ENCODE results near the gene TIPRL.

Gene TIPRL

DNA sequence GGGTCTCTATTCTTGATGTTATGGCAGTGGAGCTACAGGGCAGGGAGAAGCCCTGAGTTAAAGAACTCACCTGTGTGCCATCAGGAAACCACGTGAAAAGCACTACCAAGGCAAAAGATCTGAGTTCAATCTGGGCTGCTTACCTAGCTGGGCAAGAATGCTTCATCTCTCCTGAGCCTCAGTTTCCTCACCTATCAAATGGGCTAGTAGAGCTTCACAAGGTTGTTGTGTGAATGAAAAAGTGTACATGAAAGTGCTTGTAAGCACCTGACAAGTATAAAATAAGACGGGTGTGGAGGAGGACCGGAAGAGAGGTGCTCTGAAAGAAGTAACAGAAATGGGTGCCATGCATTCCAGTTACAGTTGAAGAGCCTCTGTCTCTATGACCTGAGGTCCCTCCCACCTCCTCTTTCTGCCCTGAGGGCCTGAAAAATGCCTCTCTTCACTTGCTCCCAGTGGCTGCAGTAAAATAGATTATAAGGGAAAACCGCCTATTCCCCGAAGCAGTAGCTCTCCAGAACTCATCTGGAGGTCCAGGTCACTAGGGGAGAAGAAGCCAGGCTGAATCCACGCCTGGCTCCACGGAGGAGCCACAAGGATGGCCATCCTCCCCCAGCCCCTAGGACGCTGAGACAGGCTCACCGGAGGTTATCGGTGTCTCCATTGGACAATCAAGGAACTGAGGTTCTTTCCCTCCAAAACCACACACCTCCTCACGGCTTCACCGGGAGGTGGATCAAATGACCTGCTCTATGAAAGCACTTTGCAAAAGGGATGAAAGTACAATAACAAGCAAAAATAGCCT lies 43.4 kb upstream of the TIPRL start:
- Histone ChIP-seq H2BK120ac (ENCODE audit: insufficient read depth, low read length, poor library complexity) (no peak overlapping the region), H4K91ac (ENCODE audit: low read depth, low read length) (no peak overlapping the region), H3K79me1 (ENCODE audit: low read length) (peaks cover 13% of the 10 kb centered on the region), H3K4ac (ENCODE audit: low read depth, low read length) (no peak overlapping the region), H3K4me3 (ENCODE audit: low read depth, low read length) (no peak overlapping the region), H3K79me2 (ENCODE audit: control insufficient read depth, insufficient read depth, low read length, poor library complexity) (peaks cover 4% of the 10 kb centered on the region), H3K4me2 (ENCODE audit: low read length) (peak overlapping the region; percentile 87), H3K4me1 (ENCODE audit: control insufficient read depth in 1 of 2, insufficient read depth in 2 of 2, low read length in 2 of 2) (peaks cover 0 to 7% of the 10 kb centered on the region in 2 experiments), H3K9ac (ENCODE audit: low read length) (no peak overlapping the region), H3K27ac (ENCODE audit: low read depth, low read length) (no peak overlapping the region), H2BK12ac (ENCODE audit: low read length) (no peak overlapping the region), H4K8ac (ENCODE audit: low read depth, low read length) (no peak overlapping the region), H2BK5ac (ENCODE audit: low read depth, low read length, poor library complexity) (no peak overlapping the region), H4K12ac (ENCODE audit: low read depth, low read length) (no peak overlapping the region), H3K36me3 (ENCODE audit: control insufficient read depth in 1 of 2, insufficient read depth in 2 of 2, low read length in 2 of 2) (no peaks in the 10 kb centered on the region), H3K9me3 (ENCODE audit: insufficient read depth, low read depth, low read length) (peaks cover 2% of the 10 kb centered on the region), H2AK5ac (ENCODE audit: low read length) (no peak overlapping the region), H3K27me3 (ENCODE audit: insufficient read depth, low read length) (no peaks in the 10 kb centered on the region), H2AFZ (ENCODE audit: insufficient read depth, low read length, poor library complexity) (no peak overlapping the region), H3K14ac (ENCODE audit: low read length) (no peak overlapping the region), H3K18ac (ENCODE audit: low read length) (no peak overlapping the region), H3K23ac (ENCODE audit: low read length) (no peak overlapping the region)
- peak in 1 of 2 donors; percentile 2 for DNase-seq
- WGBS (ENCODE audit: extremely low coverage, insufficient coverage, insufficient read length), result no CpG with 5 or more reads among the region's 12 CpGs

DNA sequence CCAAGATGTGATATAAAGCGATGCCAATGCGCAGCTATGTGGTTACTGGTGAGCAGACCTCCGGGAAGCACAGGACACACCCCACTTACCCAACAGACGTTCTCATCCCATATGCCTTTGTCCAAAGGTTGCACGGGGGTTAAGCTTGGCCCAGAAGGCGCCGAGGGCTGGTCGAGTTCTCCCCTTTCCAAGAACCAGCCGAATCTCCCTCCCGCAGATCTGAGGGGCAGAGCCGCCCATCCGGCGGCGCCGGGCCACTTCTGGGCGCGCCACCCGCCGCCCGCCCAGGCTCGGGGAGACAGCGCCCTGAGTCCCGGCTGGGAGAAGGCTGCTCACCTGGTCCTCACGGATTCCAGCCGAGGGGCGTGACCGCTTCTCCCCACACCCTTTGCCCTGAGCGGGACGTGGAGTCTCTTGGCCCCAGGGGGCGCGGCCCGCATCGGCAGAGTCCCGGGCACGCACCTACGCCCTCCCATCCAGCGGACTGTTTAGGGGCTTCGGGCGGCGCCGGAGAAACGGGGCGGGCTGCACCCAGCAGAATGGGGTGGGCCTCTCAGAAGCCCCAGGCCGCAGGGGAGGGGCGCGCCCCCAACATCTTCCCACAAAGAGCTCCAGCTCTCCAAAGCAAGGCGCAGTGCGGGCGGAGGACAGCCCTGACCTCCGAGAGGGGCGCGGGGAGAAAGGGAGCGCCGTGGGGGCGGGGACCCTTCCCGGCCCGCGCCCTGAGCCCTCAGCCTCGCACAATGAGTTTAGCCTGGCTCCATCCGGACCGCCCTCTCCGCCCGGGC lies 42.6 kb upstream of the TIPRL start:
- Histone ChIP-seq H3K27ac (ENCODE audit: low read depth, low read length) (no peak overlapping the region), H4K91ac (ENCODE audit: low read depth, low read length) (peak overlapping the region; percentile 45), H3K79me1 (ENCODE audit: low read length) (peaks cover 13% of the 10 kb centered on the region), H3K4me1 (ENCODE audit: control insufficient read depth in 1 of 2, insufficient read depth in 2 of 2, low read length in 2 of 2) (peaks cover 0 to 7% of the 10 kb centered on the region in 2 experiments), H3K18ac (ENCODE audit: low read length) (peak overlapping the region; percentile 18), H4K12ac (ENCODE audit: low read depth, low read length) (peak overlapping the region; percentile 2), H3K4me3 (ENCODE audit: low read depth, low read length) (peak overlapping the region; percentile 82), H2BK12ac (ENCODE audit: low read length) (no peak overlapping the region), H2BK120ac (ENCODE audit: insufficient read depth, low read length, poor library complexity) (no peak overlapping the region), H3K9me3 (ENCODE audit: insufficient read depth, low read depth, low read length) (peaks cover 2% of the 10 kb centered on the region), H3K4ac (ENCODE audit: low read depth, low read length) (peak overlapping the region; percentile 19), H3K9ac (ENCODE audit: low read length) (peak overlapping the region; percentile 24), H2AK5ac (ENCODE audit: low read length) (no peak overlapping the region), H3K27me3 (ENCODE audit: insufficient read depth, low read length) (no peaks in the 10 kb centered on the region), H3K79me2 (ENCODE audit: control insufficient read depth, insufficient read depth, low read length, poor library complexity) (peaks cover 4% of the 10 kb centered on the region), H3K23ac (ENCODE audit: low read length) (no peak overlapping the region), H2AFZ (ENCODE audit: insufficient read depth, low read length, poor library complexity) (peak overlapping the region; percentile 68), H3K14ac (ENCODE audit: low read length) (peak overlapping the region; percentile 79), H3K36me3 (ENCODE audit: control insufficient read depth in 1 of 2, insufficient read depth in 2 of 2, low read length in 2 of 2) (no peaks in the 10 kb centered on the region), H3K4me2 (ENCODE audit: low read length) (peak overlapping the region; percentile 87), H2BK5ac (ENCODE audit: low read depth, low read length, poor library complexity) (no peak overlapping the region), H4K8ac (ENCODE audit: low read depth, low read length) (peak overlapping the region; percentile 59)
- DNase-seq, result peak in 1 of 2 donors; percentile 34
- no CpG with 5 or more reads among the region's 63 CpGs for WGBS (ENCODE audit: extremely low coverage, insufficient coverage, insufficient read length)

DNA sequence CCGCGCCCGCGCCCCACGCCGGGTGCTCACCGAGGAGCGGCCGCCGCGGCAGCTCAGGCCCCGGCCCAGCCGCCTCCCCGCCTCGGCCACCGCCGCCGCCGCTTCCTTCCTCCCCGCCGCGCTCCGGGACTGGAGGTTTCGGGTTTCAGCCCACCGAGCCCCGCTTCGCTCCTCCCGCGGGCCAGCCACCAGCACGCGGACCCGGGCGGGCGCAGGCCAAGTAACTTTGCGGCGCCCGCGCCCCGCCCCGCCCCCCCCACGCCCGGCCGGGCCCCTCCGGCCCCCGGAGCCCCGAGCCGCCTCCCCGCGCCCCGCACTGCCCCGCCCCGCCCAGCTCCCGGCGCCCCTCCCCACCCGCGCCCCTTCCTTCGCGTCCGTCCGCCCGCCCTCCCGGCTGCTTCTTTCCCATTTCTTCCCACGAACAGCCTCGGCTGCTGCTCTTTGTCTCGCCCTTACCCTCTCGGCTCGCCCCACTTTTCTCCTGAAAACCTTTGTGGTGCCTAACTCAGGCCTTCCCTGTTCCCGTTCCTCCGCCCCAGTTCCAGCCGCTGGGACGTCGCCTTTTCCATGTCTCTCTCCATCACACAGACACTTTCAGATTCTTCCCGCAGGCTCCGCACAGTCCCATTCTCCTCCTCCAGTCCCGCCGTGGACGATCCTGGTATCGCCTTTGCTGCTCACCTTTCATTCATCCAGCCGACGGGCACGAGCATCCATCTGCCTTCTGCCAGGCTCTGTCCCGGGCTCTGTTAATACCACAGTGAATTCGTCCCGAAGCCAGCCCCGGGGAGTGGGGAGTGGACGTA lies 41.9 kb upstream of the TIPRL start, which contains the start of gene GPR161:
Gene GPR161, minus strand, starts transcription at position 222 of the 806 bp plus-strand sequence. CDS start 32,080 bp downstream, outside the sequence.
- DNase-seq, result peak in 1 of 2 donors; percentile 46
- H2BK120ac ChIP-seq (ENCODE audit: insufficient read depth, low read length, poor library complexity), result no peak within 1 kb of the TSS
- peak within 1 kb of the TSS; percentile 91 for H2AFZ ChIP-seq (ENCODE audit: insufficient read depth, low read length, poor library complexity)
- no peaks in the 10 kb centered on the region for H3K36me3 ChIP-seq (ENCODE audit: control insufficient read depth in 1 of 2, insufficient read depth in 2 of 2, low read length in 2 of 2)
- no peaks in the 10 kb centered on the region for H3K27me3 ChIP-seq (ENCODE audit: insufficient read depth, low read length)
- H3K79me2 ChIP-seq (ENCODE audit: control insufficient read depth, insufficient read depth, low read length, poor library complexity), result peaks cover 4% of the 10 kb centered on the region
- peaks cover 13% of the 10 kb centered on the region for H3K79me1 ChIP-seq (ENCODE audit: low read length)
- H3K14ac ChIP-seq (ENCODE audit: low read length), result peak within 1 kb of the TSS; percentile 79
- H4K8ac ChIP-seq (ENCODE audit: low read depth, low read length), result peak within 1 kb of the TSS; percentile 59
- H2BK12ac ChIP-seq (ENCODE audit: low read length), result peak within 1 kb of the TSS; percentile 28
- H3K4ac ChIP-seq (ENCODE audit: low read depth, low read length), result peak within 1 kb of the TSS; percentile 19
- no peak within 1 kb of the TSS for H3K23ac ChIP-seq (ENCODE audit: low read length)
- H3K9me3 ChIP-seq (ENCODE audit: insufficient read depth, low read depth, low read length), result peaks cover 2% of the 10 kb centered on the region
- H4K91ac ChIP-seq (ENCODE audit: low read depth, low read length), result peak within 1 kb of the TSS; percentile 69
- peak within 1 kb of the TSS; percentile 31 for H2BK5ac ChIP-seq (ENCODE audit: low read depth, low read length, poor library complexity)
- no CpG with 5 or more reads among the region's 86 CpGs for WGBS (ENCODE audit: extremely low coverage, insufficient coverage, insufficient read length)
- peak within 1 kb of the TSS; percentile 24 for H3K9ac ChIP-seq (ENCODE audit: low read length)
- H3K4me2 ChIP-seq (ENCODE audit: low read length), result peak within 1 kb of the TSS; percentile 87
- H3K27ac ChIP-seq (ENCODE audit: low read depth, low read length), result no peak within 1 kb of the TSS
- H3K18ac ChIP-seq (ENCODE audit: low read length), result peak within 1 kb of the TSS; percentile 18
- no peak within 1 kb of the TSS for H2AK5ac ChIP-seq (ENCODE audit: low read length)
- peaks cover 0 to 7% of the 10 kb centered on the region in 2 experiments for H3K4me1 ChIP-seq (ENCODE audit: control insufficient read depth in 1 of 2, insufficient read depth in 2 of 2, low read length in 2 of 2)
- peak within 1 kb of the TSS; percentile 82 for H3K4me3 ChIP-seq (ENCODE audit: low read depth, low read length)
- H4K12ac ChIP-seq (ENCODE audit: low read depth, low read length), result peak within 1 kb of the TSS; percentile 47

DNA sequence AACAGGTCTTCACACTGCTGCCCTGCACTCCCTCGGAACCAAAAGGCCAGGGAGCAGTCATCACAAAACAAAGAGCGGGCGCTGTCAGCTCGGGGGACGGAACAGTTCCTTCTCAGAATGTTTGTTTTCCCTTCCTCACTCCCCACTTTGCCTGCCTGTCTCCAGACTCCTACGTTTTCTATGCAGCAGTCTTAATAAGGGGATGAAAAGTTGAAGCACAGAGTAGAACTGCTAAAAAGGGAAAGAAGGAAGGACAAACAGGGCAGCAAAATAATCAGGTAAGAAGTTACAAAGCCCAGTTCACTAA lies 41.3 kb upstream of the TIPRL start:
- Histone ChIP-seq H4K91ac (ENCODE audit: low read depth, low read length) (no peak overlapping the region), H2AK5ac (ENCODE audit: low read length) (no peak overlapping the region), H2BK12ac (ENCODE audit: low read length) (peak overlapping the region; percentile 28), H3K27me3 (ENCODE audit: insufficient read depth, low read length) (no peaks in the 10 kb centered on the region), H3K9me3 (ENCODE audit: insufficient read depth, low read depth, low read length) (peaks cover 2% of the 10 kb centered on the region), H3K14ac (ENCODE audit: low read length) (peak overlapping the region; percentile 26), H3K4ac (ENCODE audit: low read depth, low read length) (no peak overlapping the region), H3K4me2 (ENCODE audit: low read length) (peak overlapping the region; percentile 77), H4K8ac (ENCODE audit: low read depth, low read length) (peak overlapping the region; percentile 50), H3K79me2 (ENCODE audit: control insufficient read depth, insufficient read depth, low read length, poor library complexity) (peaks cover 4% of the 10 kb centered on the region), H3K36me3 (ENCODE audit: control insufficient read depth in 1 of 2, insufficient read depth in 2 of 2, low read length in 2 of 2) (no peaks in the 10 kb centered on the region), H2BK5ac (ENCODE audit: low read depth, low read length, poor library complexity) (no peak overlapping the region), H3K4me3 (ENCODE audit: low read depth, low read length) (peak overlapping the region; percentile 64), H4K12ac (ENCODE audit: low read depth, low read length) (no peak overlapping the region), H2AFZ (ENCODE audit: insufficient read depth, low read length, poor library complexity) (peak overlapping the region; percentile 91), H2BK120ac (ENCODE audit: insufficient read depth, low read length, poor library complexity) (no peak overlapping the region), H3K9ac (ENCODE audit: low read length) (peak overlapping the region; percentile 19), H3K79me1 (ENCODE audit: low read length) (peaks cover 13% of the 10 kb centered on the region), H3K23ac (ENCODE audit: low read length) (no peak overlapping the region), H3K4me1 (ENCODE audit: control insufficient read depth in 1 of 2, insufficient read depth in 2 of 2, low read length in 2 of 2) (peaks cover 0 to 7% of the 10 kb centered on the region in 2 experiments), H3K27ac (ENCODE audit: low read depth, low read length) (no peak overlapping the region), H3K18ac (ENCODE audit: low read length) (no peak overlapping the region)
- DNase-seq, result no peak
- no CpG with 5 or more reads among the region's 6 CpGs for WGBS (ENCODE audit: extremely low coverage, insufficient coverage, insufficient read length)
